GM12864 (cell line): Measurements from ENCODE around the gene FAM120B.

Experiments used
- DNase-seq: peaks from one replicate; pipeline ENCODE4 v3.0.0-alpha.2; 2011; ENCODE audit warnings: low read depth
- H3K4me3 ChIP-seq: 2 replicates; pipeline ENCODE4 v1.5.1; 2011; ENCODE audit warnings: mild to moderate bottlenecking, low read depth, low read length, control low read depth
- CTCF ChIP-seq: IDR thresholded peaks from 2 replicates; pipeline ENCODE4 v1.5.1; 2011; ENCODE audit warnings: low read depth, mild to moderate bottlenecking, moderate library complexity, low read length, control low read depth, inconsistent platforms; ENCODE audit errors: missing control alignments

Gene FAM120B

GRCh38 chr6:170367241-170367640, 60.7 kb downstream of the FAM120B start:
- H3K4me3 ChIP-seq: no peak overlapping the region
- no peak for DNase-seq
- TF ChIP-seq CTCF: no peak

- TF ChIP-seq CTCF: no peak
- DNase-seq: no peak
- no peak overlapping the region for H3K4me3 ChIP-seq
These were observed 62.0 kb downstream of the FAM120B start for GRCh38 chr6:170368544-170368943.

GRCh38 chr6:170369403-170369802, 62.8 kb downstream of the FAM120B start:
- no peak for DNase-seq
- no peak overlapping the region for H3K4me3 ChIP-seq
- TF ChIP-seq CTCF: no peak

- no peak for DNase-seq
- H3K4me3 ChIP-seq: no peak overlapping the region
- no peak for TF ChIP-seq CTCF
These were observed 63.9 kb downstream of the FAM120B start for GRCh38 chr6:170370416-170370815.

- DNase-seq: no peak
- no peak for TF ChIP-seq CTCF
- no peak overlapping the region for H3K4me3 ChIP-seq
These were observed 64.5 kb downstream of the FAM120B start for GRCh38 chr6:170371080-170371479.

GRCh38 chr6:170371588-170371987, 65.0 kb downstream of the FAM120B start:
- no peak for TF ChIP-seq CTCF
- DNase-seq: no peak
- H3K4me3 ChIP-seq: no peak overlapping the region

- H3K4me3 ChIP-seq: no peak overlapping the region
- no peak for DNase-seq
- no peak for TF ChIP-seq CTCF
These were observed 66.1 kb downstream of the FAM120B start for GRCh38 chr6:170372380-170373325.
